IPS DF 4.7 (cell line): ENCODE measurements around the gene CLIP4.
"Not testable (repeated sequence)": the region's sequence is repeated elsewhere in the genome, so short reads cannot be mapped to it uniquely, and the experiment has no call there.

Experiments
- DNase-seq: peaks from one replicate; pipeline ENCODE4 v3.0.0-alpha.2; 2013; ENCODE audit warnings: low spot score; ENCODE audit errors: extremely low read depth

Gene CLIP4

GRCh38 chr2:29114946-29115609 lies at the start of gene CLIP4:
CLIP4 (plus strand) TSS chr2:29115415; CDS start chr2:29121389, 5,974 bp downstream.
- DNase-seq: no peak

DNA sequence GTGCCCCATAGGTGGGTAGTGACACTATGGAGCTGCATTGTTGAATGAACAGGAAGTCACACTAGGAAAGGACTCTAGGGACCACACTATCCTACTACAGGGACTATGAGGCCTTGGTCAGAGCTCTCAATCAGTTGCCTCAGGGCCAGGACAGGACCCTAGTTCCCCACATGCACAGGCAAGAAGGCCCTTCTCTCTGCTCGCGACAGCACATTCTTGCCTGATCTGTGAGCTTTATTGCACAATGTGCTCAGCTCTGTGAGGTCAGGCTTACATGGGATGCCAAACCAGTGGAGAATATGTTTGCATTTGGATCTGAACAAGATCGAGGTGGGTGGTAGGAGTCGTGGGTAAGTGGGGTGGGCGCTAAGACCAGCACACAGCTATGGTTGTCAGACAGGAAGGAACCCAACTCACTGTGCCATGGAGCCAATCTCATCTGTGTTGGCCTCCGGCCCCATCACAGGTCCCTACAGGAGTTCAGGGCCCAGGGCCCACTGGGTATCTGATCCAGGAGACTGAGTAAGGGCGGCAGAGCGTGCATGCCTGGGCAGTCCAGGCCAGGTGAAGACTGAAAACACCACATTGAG lies 48.8 kb upstream of the CLIP4 start:
- DNase-seq: no peak

DNA sequence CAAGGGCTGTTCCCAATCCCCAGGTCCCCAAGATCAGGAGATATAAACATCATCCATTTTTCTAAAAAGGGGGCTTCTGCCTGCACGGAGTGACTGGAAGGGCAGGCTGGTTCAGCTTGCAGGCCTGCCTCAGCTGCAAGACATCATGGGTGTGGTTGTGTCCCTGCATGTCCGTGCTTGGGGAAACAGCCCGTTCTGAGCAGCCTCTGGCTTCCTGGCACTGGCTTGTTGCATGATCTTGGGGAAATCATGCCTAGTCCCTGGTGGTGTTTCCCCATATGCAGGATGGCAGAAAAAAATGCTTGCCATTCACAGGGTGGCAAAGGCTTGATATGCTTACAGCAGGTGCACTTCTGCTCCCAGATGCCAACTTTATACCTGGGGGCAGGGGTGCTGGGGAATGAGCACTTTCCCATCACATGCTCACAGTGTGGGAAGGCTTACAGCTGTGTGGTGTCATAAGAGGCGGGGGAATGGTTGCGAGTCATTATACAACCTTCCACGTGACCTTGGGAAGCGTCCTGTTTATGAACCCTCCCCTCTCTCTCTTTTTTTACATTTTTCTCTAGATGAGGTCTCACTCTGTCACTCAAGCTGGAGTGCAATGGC lies 48.1 kb upstream of the CLIP4 start:
- no peak for DNase-seq

GRCh38 chr2:29068513-29068912 lies 46.7 kb upstream of the CLIP4 start:
- no peak for DNase-seq

DNA sequence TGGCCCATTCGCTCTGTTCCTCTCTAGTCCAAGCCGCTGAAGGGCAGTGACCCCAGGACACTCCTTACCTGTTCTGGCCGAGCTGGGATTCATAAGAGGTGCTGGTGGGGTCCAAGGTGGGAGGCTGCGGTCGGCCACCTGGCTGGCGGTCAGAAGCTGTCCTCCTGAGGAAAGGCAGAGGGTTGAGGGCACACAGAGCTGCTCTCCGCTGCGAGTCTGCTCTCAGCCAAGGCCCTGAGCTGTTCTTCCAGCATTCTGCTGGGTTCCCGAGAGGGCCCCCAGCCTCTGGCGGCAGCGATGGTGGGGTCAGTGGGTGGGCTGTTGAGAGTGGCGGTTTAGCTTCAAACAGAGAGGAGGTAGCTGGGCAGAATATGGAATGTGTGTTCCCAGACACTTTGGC lies 44.7 kb upstream of the CLIP4 start:
- DNase-seq: no peak

DNA sequence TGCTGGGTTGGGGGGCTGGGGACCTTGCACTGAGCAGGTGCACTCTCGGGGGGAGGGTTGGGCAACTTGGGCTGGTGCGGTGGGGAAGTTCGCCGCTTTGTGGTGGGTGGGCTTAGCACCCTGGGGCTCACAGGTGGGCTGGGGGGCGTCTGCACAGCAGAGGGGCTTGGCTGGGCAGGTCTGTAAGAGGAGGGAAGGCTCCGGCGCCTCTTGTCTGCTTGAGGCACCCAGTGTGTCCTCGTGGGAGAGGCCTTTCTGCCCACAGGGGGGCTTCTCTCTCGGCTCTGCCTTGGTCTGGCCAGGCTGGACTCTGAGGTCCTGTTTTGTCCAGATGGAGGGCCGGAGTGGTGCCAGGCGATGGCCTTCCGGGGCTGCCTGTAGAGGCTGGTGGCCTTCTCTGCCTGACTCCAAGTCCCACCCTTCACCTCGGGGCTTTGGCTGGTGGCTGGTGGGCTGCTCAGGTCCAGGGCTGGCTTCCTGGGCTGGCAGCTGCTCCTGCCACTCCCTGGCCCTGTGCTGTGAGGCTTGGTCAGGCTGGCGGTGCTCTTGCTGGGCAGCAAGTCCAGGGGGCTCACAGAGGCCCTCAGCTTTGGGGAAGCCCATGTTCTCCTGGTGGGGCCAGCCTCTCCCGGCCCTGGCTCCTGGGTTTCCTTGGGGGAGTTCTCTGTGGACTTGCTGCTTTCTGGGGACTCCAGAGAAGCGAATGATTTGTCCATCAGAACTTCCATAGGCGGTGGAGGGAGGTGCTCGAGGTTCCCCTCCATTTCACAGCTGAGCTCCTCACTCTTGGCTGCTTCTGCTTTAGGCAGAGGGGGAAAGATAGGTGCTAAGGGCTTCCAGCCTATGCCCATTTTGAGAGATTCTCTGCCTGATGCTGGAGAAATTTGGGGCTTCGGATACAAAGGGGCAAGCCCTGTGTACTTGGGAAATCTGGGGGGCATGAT lies 43.9 kb upstream of the CLIP4 start:
- DNase-seq: no peak

DNA sequence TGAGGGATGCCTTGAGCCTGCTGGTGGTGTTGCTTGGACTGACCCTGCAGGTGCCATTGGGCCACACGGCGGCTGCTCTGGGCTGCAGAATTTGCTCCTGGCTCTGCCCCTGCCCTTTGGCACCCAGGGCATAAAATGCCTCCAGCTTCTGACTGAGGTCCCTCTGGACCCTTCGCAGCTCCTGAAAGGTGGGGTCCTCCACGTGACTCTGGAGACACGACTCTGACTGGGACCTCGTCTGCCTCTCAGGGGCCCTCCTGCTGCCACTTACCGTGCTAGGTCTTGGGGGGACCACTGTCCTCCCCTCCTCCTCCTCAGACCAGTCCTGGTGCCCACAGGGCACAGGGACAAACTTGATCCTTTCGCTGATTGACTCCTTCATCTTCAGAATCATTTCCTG lies 43.0 kb upstream of the CLIP4 start:
- DNase-seq: no peak

DNA sequence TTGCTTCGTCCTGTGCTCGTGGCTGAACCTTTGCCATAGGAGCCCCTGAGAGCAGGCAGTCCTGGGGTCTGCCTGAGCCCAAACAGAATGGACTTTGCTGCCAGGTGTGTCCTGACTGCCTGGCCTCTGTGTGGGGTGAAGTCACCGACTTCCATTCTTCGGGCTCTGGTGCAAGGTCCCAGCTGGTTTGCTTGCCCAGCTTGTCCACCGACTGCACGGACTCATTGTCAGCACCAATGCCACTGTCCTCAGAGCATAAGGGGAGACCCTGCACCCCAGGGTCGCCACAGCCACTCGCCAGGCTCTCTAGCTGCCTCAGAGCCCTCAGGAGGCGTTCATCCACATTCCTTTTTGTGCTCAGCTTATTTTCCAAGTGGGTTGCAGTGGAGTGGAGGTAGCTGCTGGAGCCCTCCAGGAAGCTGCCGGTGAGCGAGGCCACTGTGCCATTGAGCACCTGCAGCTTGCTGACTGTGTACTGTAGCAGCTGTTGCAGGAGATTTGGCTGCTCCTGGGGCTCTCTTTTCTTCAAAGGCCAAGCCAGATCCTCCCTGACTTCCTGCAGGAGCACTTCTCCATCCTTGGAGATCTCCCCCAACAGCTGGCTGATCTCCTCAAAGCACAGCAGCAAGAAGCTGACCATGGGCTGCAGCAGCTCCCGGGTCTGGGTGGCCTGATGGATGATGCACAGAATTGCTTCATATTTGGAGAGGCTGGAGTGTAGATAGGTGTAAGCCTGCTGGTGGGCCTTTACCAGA lies 42.1 kb upstream of the CLIP4 start:
- DNase-seq: no peak

DNA sequence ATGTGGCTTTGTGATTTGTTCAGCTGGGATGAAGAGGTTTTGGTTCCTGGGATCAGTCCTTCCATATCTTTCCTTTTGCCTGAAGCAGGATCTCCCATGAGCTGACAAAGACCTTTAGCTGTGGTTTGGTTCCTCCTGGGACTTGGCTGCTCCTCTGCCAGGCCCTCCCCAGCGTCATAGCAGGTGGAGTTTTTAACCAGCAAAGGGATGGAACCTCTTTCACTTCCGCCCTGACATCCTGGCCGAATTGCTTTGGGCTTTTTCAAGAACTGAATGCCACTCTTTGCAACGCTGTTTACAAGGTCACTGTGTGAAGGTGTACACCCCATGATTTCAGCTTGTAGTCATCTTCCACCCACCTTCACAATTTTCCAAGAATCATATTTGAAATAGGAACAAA lies 41.3 kb upstream of the CLIP4 start:
- DNase-seq: no peak

- no peak for DNase-seq
These were observed 40.8 kb upstream of the CLIP4 start, which contains the start of gene PCARE for GRCh38 chr2:29074411-29074810. PCARE (minus strand) TSS chr2:29074523; CDS start chr2:29074261, 262 bp downstream.

DNA sequence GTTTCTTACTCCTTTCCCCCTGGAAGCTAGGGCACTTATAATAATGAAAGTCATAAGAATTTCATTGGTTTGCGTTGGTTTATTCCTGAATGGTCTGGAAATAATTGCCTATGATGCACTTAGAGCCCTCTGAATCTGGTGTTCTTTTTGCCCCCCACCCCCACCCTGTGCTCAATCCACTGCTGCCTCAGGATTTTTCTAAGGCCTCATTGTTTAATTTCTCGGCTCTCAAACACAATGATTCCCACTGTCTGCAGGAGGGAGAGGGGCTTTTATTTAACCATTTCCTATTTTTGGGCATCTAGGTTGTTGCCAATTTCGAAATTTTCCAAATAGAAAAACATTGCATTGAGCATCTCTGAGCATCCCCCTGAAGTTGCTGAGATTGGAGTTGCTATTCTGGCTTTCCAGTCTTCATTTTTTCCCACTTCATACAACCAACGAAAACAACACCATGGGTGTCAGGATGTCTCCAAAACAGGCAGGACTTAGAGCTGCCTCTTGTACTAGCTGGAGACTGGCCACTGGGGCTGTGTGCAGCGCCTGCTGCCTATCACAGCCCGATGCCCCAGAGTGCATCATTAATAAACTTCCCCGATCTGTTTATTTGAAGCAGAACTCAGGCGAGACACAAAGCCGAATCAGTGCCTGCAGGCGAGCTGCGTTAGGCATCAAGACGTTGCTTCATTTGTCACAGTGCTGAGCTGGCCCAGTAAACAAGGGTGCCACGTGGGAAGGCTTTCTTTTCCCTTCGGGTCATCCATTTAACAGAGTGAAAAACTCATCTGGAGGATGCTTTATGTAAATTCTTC lies 39.1 kb upstream of the CLIP4 start:
- DNase-seq: no peak

GRCh38 chr2:29079887-29080286 lies 35.3 kb upstream of the CLIP4 start:
- DNase-seq: no peak

DNA sequence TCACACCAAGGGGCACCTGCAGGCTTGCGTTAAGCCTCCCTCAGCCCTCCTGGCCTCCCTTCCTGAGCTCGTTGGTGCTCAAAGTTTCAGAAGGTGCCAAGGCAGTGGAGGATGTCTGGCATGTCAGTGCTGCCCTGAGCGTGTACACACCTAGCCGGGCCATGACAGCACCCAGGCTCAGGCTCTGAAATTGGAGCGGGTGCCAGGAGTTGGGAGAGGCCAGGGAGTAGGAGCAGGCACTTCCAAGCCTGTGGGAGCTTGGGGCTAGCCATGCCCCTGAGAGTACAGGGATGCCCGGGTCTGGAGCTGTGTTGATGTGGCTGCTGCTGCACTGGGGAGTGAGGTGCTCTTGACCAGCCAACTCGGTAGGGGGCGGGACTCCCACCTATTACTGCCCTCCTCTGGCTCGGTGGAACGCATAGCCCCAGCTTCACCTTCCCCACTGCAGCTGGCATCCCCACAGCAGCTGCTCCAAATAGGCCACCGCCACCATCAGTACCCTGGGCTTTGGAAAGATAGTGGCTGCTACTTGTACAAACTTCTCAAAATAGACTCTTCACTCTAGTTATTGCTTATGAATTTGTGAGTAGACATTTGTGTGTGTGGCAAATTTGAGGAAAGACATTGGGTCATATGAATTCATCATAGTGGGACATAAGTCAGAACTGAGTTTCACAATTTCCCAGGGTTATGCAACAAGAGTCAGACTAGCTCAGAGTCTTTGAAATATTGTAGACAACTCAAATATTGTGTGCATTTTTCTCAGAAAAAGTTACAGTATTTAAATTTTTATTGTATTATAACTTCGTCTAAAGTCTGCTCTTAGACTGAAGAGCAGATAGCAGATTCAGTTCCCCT lies 34.1 kb upstream of the CLIP4 start:
- DNase-seq: no peak

GRCh38 chr2:29082804-29083495 lies 32.3 kb upstream of the CLIP4 start:
- no peak for DNase-seq

DNA sequence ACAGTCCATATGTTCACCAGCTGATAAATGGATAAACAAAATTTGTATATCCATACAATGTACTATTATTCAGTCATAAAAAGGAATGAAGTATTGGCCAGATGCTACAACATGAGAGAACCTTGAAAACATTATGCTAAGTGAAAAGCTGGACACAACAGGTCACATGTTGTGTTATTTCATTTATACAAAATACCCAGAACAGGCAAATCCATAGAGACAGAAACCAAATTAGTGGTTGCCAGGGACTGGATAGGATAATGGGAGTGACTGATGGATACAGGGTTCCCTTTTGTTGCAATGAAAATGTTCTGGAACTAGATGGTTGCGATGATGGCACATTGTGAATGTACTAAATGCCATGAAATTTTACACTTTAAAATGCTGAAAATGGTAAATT lies 30.7 kb upstream of the CLIP4 start:
- no peak for DNase-seq

GRCh38 chr2:29090311-29090710 lies 24.9 kb upstream of the CLIP4 start:
- DNase-seq: not testable (repeated sequence)

GRCh38 chr2:29096969-29097368 lies 18.2 kb upstream of the CLIP4 start:
- no peak for DNase-seq

- no peak for DNase-seq
These were observed 17.6 kb upstream of the CLIP4 start for GRCh38 chr2:29097569-29097968.

GRCh38 chr2:29100564-29100963 lies 14.7 kb upstream of the CLIP4 start:
- DNase-seq: no peak
